HG03025 (cell line): Measurements from ENCODE around the gene SLC6A6.
"Not testable (repeated sequence)": the region's sequence is repeated elsewhere in the genome, so short reads cannot be mapped to it uniquely, and the experiment has no call there.

Experiments used
- ATAC-seq: cut with Tn5 transposase; IDR thresholded peaks from one replicate; pipeline ENCODE4 v1.9.1; 2021; ENCODE audit warnings: mild to moderate bottlenecking, moderate library complexity; ENCODE audit not compliant: unreplicated experiment, low FRiP score

SLC6A6 gene

GRCh38 chr3:14397046-14397445 is 5.4 kb upstream of the SLC6A6 start:
- no peak for ATAC-seq

GRCh38 chr3:14397531-14397930 is 4.9 kb upstream of the SLC6A6 start:
- no peak for ATAC-seq

- no peak for ATAC-seq
These were observed 4.2 kb upstream of the SLC6A6 start for GRCh38 chr3:14397940-14398796.

GRCh38 chr3:14398797-14399106 is 3.7 kb upstream of the SLC6A6 start:
- no peak for ATAC-seq

- ATAC-seq: no peak
These were observed 608 bp upstream of the SLC6A6 start for GRCh38 chr3:14401692-14402303.

GRCh38 chr3:14403619-14404155 is 1.3 kb downstream of the SLC6A6 start:
- ATAC-seq: no peak

GRCh38 chr3:14404186-14404585 is 1.8 kb downstream of the SLC6A6 start:
- ATAC-seq: no peak

- no peak for ATAC-seq
These were observed 2.4 kb downstream of the SLC6A6 start for GRCh38 chr3:14404631-14405359.

GRCh38 chr3:14405360-14406238 is 3.2 kb downstream of the SLC6A6 start:
- no peak for ATAC-seq

GRCh38 chr3:14406336-14406735 is 3.9 kb downstream of the SLC6A6 start:
- no peak for ATAC-seq

GRCh38 chr3:14406766-14407165 is 4.4 kb downstream of the SLC6A6 start:
- no peak for ATAC-seq

GRCh38 chr3:14407203-14407602 is 4.8 kb downstream of the SLC6A6 start:
- no peak for ATAC-seq

GRCh38 chr3:14409779-14410063 is 7.3 kb downstream of the SLC6A6 start:
- not testable (repeated sequence) for ATAC-seq

- ATAC-seq: no peak
These were observed 7.7 kb downstream of the SLC6A6 start for GRCh38 chr3:14410106-14410502.

- ATAC-seq: no peak
These were observed 8.2 kb downstream of the SLC6A6 start for GRCh38 chr3:14410503-14411165.

- ATAC-seq: no peak
These were observed 8.7 kb downstream of the SLC6A6 start for GRCh38 chr3:14411166-14411526.

- ATAC-seq: no peak
These were observed 9.6 kb downstream of the SLC6A6 start for GRCh38 chr3:14411988-14412387.

GRCh38 chr3:14412831-14413380 is 10.5 kb downstream of the SLC6A6 start:
- no peak for ATAC-seq

GRCh38 chr3:14413381-14414071 is 11.1 kb downstream of the SLC6A6 start:
- no peak for ATAC-seq
